ENCODE data around the gene SLC7A9. TPM values are rescaled to one million over a fixed set of nuclear protein-coding genes. Genes with fewer than 3 reads are reported as not detected.

Gene SLC7A9
- total RNA-seq, 2 experiments from 2014 or later, result not detected

- POLR2A ChIA-PET, result interaction anchor here (0.6 kb wide), 1 partner anchor 66 kb away, joined by 3 read pairs; no protein-coding TSS in a partner anchor
- Histone ChIP-seq H3K9me2 (ENCODE audit: insufficient read depth, low read length) (no peaks in the 10 kb centered on the region), H3K4me2 (ENCODE audit: low read length) (no peak overlapping the region), H3K4me3 (ENCODE audit: low read depth, low read length, poor library complexity, severe bottlenecking) (no peak overlapping the region), H3K27ac (ENCODE audit: low read depth, low read length, poor library complexity, severe bottlenecking) (no peak overlapping the region), H3K36me3 (ENCODE audit: insufficient read depth, low read length) (no peaks in the 10 kb centered on the region), H3K4me1 (ENCODE audit: insufficient read depth, low read length, poor library complexity, severe bottlenecking) (no peaks in the 10 kb centered on the region), H4K20me1 (ENCODE audit: insufficient read depth, low read length) (no peaks in the 10 kb centered on the region), H2AFZ (ENCODE audit: low read length) (no peak overlapping the region), H3K79me2 (ENCODE audit: insufficient read depth, low read depth, low read length) (no peaks in the 10 kb centered on the region), H3K9me3 (ENCODE audit: low read length) (no peaks in the 10 kb centered on the region)
- no peak for DNase-seq (ENCODE audit: low spot score)
- BruUV-seq (replicated peaks), result no TSS peak
- CTCF ChIA-PET (ENCODE audit: unreplicated experiment), result no interaction called here
- TF ChIP-seq CTCF (conservative IDR thresholded peaks at IDR 0.05; ENCODE audit: low read length), result no peak
- TF ChIP-seq EZH2phosphoT487 (IDR thresholded peaks at IDR 0.05; ENCODE audit: borderline replicate concordance, low read depth, low read length), result no peak
- intact Hi-C loops (cut with micrococcal nuclease; ENCODE audit: unreplicated experiment), result no loop called here
Observed at GRCh38 chr19:32817569-32818476, 51.7 kb downstream of the SLC7A9 start.

GRCh38 chr19:32816555-32817099, 52.9 kb downstream of the SLC7A9 start:
- H3K4me2 ChIP-seq (ENCODE audit: low read length), result no peak overlapping the region
- H3K27ac ChIP-seq (ENCODE audit: low read depth, low read length, poor library complexity, severe bottlenecking), result no peak overlapping the region
- CTCF ChIA-PET (ENCODE audit: unreplicated experiment), result no interaction called here
- no TSS peak for BruUV-seq (replicated peaks)
- H3K4me1 ChIP-seq (ENCODE audit: insufficient read depth, low read length, poor library complexity, severe bottlenecking), result no peaks in the 10 kb centered on the region
- no peaks in the 10 kb centered on the region for H3K36me3 ChIP-seq (ENCODE audit: insufficient read depth, low read length)
- H3K79me2 ChIP-seq (ENCODE audit: insufficient read depth, low read depth, low read length), result no peaks in the 10 kb centered on the region
- no peak overlapping the region for H2AFZ ChIP-seq (ENCODE audit: low read length)
- H3K4me3 ChIP-seq (ENCODE audit: low read depth, low read length, poor library complexity, severe bottlenecking), result no peak overlapping the region
- intact Hi-C loops (cut with micrococcal nuclease; ENCODE audit: unreplicated experiment), result no loop called here
- DNase-seq (ENCODE audit: low spot score), result no peak
- POLR2A ChIA-PET, result no interaction called here
- no peaks in the 10 kb centered on the region for H3K9me2 ChIP-seq (ENCODE audit: insufficient read depth, low read length)
- H3K9me3 ChIP-seq (ENCODE audit: low read length), result no peaks in the 10 kb centered on the region
- H4K20me1 ChIP-seq (ENCODE audit: insufficient read depth, low read length), result no peaks in the 10 kb centered on the region
- no peak for TF ChIP-seq EZH2phosphoT487 (IDR thresholded peaks at IDR 0.05; ENCODE audit: borderline replicate concordance, low read depth, low read length)
- no peak for TF ChIP-seq CTCF (conservative IDR thresholded peaks at IDR 0.05; ENCODE audit: low read length)

- TF ChIP-seq EZH2phosphoT487 (IDR thresholded peaks at IDR 0.05; ENCODE audit: borderline replicate concordance, low read depth, low read length), result no peak
- TF ChIP-seq CTCF (conservative IDR thresholded peaks at IDR 0.05; ENCODE audit: low read length), result no peak
- CTCF ChIA-PET (ENCODE audit: unreplicated experiment), result no interaction called here
- no peaks in the 10 kb centered on the region for H3K9me2 ChIP-seq (ENCODE audit: insufficient read depth, low read length)
- H3K4me1 ChIP-seq (ENCODE audit: insufficient read depth, low read length, poor library complexity, severe bottlenecking), result no peaks in the 10 kb centered on the region
- no peaks in the 10 kb centered on the region for H3K79me2 ChIP-seq (ENCODE audit: insufficient read depth, low read depth, low read length)
- H3K36me3 ChIP-seq (ENCODE audit: insufficient read depth, low read length), result no peaks in the 10 kb centered on the region
- BruUV-seq (replicated peaks), result no TSS peak
- H3K4me3 ChIP-seq (ENCODE audit: low read depth, low read length, poor library complexity, severe bottlenecking), result no peak overlapping the region
- H2AFZ ChIP-seq (ENCODE audit: low read length), result no peak overlapping the region
- no peak overlapping the region for H3K27ac ChIP-seq (ENCODE audit: low read depth, low read length, poor library complexity, severe bottlenecking)
- intact Hi-C loops (cut with micrococcal nuclease; ENCODE audit: unreplicated experiment), result no loop called here
- no peak for DNase-seq (ENCODE audit: low spot score)
- no peak overlapping the region for H3K4me2 ChIP-seq (ENCODE audit: low read length)
- H4K20me1 ChIP-seq (ENCODE audit: insufficient read depth, low read length), result no peaks in the 10 kb centered on the region
- H3K9me3 ChIP-seq (ENCODE audit: low read length), result no peaks in the 10 kb centered on the region
- POLR2A ChIA-PET, result no interaction called here
Observed at GRCh38 chr19:32814624-32815023, 54.9 kb downstream of the SLC7A9 start.
